ENCODE data around the gene RUFY2.

DNA sequence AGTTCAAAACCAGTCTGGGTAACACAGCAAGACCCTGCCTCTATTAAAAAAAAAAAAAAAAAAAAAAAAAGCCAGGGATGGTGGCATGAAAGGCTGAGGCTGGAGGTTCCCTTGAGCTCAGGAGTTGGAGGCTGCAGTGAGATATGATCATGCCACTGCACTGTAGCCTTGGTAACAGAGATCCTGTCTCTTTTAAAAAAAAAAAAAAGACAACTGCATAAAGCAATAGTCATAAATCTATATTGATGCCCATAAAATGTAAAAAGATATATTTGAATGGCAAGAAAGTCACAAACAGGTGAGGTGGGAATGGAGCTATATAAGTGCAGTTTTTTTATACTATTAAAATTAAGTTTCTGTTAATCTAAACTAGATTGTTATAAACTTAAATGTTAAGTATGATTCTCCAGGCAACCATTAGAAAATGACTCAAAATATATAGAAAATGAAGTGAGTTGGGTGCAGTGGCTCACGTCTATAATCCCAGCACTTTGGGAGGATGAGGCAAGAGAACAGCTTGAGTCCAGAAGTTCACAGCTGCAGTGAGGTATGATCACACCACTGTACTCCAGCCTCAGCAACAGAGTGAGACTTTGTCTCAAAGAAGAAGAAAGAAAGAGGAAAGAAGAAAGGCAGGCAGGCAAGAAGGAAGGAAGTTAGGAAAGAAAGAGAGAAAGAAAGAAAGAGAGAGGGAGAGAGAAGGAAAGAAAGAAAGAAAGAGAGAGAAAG, 88.6 kb downstream of the RUFY2 start:
- TF ChIP-seq POLR2A (IDR thresholded peaks at IDR 0.05), result no peak
- TF ChIP-seq, protein P1, sequence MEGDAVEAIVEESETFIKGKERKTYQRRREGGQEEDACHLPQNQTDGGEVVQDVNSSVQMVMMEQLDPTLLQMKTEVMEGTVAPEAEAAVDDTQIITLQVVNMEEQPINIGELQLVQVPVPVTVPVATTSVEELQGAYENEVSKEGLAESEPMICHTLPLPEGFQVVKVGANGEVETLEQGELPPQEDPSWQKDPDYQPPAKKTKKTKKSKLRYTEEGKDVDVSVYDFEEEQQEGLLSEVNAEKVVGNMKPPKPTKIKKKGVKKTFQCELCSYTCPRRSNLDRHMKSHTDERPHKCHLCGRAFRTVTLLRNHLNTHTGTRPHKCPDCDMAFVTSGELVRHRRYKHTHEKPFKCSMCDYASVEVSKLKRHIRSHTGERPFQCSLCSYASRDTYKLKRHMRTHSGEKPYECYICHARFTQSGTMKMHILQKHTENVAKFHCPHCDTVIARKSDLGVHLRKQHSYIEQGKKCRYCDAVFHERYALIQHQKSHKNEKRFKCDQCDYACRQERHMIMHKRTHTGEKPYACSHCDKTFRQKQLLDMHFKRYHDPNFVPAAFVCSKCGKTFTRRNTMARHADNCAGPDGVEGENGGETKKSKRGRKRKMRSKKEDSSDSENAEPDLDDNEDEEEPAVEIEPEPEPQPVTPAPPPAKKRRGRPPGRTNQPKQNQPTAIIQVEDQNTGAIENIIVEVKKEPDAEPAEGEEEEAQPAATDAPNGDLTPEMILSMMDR (IDR thresholded peaks at IDR 0.05), result no peak
